ENCODE results near the gene AGAP3. TPM values are rescaled to one million over a fixed set of nuclear protein-coding genes. Genes with fewer than 3 reads are reported as not detected.

AGAP3 gene
- total and polyA plus RNA-seq, 4 donors, result 3.9 to 27.0 (median 17.6) TPM

DNA sequence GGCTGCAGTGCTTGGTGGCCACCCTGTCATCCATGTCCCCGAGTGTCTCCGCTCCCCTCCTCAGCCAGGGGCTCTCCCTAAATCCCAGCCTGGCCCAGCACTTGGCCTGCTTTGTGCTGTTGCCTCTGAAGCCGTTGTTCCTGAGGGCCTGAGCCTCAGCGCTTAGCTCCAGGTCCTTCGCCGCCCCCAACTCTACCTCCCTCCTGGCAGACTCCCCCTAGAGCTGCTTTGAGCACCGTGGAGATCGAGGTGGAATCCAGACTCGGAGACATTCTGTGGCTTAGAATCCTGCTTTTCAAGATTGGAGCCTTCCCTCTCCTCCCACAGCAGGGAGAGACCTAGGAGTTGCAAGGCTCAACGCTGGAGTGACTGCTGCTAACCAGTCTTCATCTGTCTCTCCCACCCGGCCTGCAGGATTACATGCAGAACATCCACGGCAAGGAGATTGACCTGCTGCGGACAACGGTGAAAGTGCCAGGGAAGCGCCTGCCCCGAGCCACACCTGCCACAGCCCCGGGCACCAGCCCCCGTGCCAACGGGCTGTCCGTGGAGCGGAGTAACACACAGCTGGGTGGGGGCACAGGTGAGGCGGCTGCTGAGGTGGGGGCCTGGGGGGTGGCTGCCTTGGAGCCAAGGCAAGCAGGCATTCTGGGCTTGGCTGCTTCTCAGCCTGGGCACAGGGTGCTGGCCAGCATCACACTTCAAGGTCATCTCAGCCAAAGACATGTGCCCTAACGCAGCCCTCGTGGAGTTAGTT is 47.9 kb downstream of the AGAP3 start:
- Histone ChIP-seq H3K4me3 (ENCODE audit: low read depth in 1 of 3, low read length in 3 of 3) (no peak overlapping the region), H3K27ac (ENCODE audit: low read depth in 1 of 2, low read length in 2 of 2) (no peak overlapping the region), H3K9me3 (ENCODE audit: control insufficient read depth in 4 of 4, low read length in 3 of 4) (no peaks in the 10 kb centered on the region), H3K9ac (ENCODE audit: low read depth in 1 of 2, low read length in 2 of 2) (no peak overlapping the region), H3K36me3 (ENCODE audit: control insufficient read depth in 4 of 4, insufficient read depth in 3 of 4, low read depth in 1 of 4, low read length in 3 of 4) (peaks cover 19 to 72% (median 33%) of the 10 kb centered on the region in 4 donors), H3K4me1 (ENCODE audit: control insufficient read depth in 4 of 4, insufficient read depth in 4 of 4, low read length in 3 of 4) (no peaks in the 10 kb centered on the region), H3K27me3 (ENCODE audit: control insufficient read depth in 4 of 4, insufficient read depth in 4 of 4, low read length in 3 of 4) (no peaks in the 10 kb centered on the region)
- WGBS, result 93% methylated on average over 24 of the region's 24 CpGs
- DNase-seq (ENCODE audit: low spot score), result no peak
- TF ChIP-seq, protein P1, sequence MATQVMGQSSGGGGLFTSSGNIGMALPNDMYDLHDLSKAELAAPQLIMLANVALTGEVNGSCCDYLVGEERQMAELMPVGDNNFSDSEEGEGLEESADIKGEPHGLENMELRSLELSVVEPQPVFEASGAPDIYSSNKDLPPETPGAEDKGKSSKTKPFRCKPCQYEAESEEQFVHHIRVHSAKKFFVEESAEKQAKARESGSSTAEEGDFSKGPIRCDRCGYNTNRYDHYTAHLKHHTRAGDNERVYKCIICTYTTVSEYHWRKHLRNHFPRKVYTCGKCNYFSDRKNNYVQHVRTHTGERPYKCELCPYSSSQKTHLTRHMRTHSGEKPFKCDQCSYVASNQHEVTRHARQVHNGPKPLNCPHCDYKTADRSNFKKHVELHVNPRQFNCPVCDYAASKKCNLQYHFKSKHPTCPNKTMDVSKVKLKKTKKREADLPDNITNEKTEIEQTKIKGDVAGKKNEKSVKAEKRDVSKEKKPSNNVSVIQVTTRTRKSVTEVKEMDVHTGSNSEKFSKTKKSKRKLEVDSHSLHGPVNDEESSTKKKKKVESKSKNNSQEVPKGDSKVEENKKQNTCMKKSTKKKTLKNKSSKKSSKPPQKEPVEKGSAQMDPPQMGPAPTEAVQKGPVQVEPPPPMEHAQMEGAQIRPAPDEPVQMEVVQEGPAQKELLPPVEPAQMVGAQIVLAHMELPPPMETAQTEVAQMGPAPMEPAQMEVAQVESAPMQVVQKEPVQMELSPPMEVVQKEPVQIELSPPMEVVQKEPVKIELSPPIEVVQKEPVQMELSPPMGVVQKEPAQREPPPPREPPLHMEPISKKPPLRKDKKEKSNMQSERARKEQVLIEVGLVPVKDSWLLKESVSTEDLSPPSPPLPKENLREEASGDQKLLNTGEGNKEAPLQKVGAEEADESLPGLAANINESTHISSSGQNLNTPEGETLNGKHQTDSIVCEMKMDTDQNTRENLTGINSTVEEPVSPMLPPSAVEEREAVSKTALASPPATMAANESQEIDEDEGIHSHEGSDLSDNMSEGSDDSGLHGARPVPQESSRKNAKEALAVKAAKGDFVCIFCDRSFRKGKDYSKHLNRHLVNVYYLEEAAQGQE (IDR thresholded peaks at IDR 0.05), result no peak
- TF ChIP-seq HNF4G (IDR thresholded peaks at IDR 0.05) (no peak), FOXA2 (IDR thresholded peaks at IDR 0.05) (no peak)

DNA sequence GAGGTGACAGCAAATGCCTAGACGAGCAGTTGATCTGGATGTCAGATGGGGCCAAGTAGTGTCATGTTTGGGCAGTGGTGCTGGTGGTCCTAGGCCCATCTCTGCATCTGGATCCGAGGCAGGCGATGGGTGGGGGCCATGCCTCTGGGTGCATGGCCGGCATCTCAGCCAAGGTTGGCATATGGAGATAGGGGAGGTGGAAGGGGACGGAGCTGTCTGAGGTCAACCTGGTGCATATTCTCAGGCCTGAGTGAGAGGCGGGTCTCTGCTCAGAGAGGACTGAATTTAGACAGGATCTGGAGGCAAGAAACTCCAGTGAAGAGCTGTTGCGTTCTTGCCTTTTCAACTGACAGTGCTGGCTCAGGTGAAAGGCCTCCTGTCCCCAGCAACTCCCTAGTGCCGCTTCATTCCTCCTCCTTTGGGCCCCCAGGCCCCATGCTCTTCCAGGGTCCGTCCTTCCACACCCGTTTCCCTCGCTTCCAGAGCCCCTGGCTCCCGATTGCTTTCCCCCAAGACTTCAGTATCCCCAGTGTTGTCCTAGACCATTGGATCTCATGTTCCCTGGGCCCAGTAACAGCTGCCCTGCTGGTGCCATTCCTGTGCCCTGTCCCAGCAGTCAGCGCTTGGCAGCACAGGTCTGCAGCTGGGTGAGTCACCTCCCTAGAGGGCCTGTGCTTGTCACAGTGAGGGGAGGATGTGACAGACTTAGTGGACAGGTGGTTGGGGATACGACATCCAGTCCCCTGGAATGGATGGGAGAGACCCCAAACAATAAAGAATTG is 48.7 kb downstream of the AGAP3 start:
- H3K27me3 ChIP-seq (ENCODE audit: control insufficient read depth in 4 of 4, insufficient read depth in 4 of 4, low read length in 3 of 4), result no peaks in the 10 kb centered on the region
- peaks cover 19 to 73% (median 29%) of the 10 kb centered on the region in 4 donors for H3K36me3 ChIP-seq (ENCODE audit: control insufficient read depth in 4 of 4, insufficient read depth in 3 of 4, low read depth in 1 of 4, low read length in 3 of 4)
- H3K9me3 ChIP-seq (ENCODE audit: control insufficient read depth in 4 of 4, low read length in 3 of 4), result no peaks in the 10 kb centered on the region
- H3K4me1 ChIP-seq (ENCODE audit: control insufficient read depth in 4 of 4, insufficient read depth in 4 of 4, low read length in 3 of 4), result no peaks in the 10 kb centered on the region
- H3K4me3 ChIP-seq (ENCODE audit: low read depth in 1 of 3, low read length in 3 of 3), result no peak overlapping the region
- H3K9ac ChIP-seq (ENCODE audit: low read depth in 1 of 2, low read length in 2 of 2), result no peak overlapping the region
- no peak overlapping the region for H3K27ac ChIP-seq (ENCODE audit: low read depth in 1 of 2, low read length in 2 of 2)
- WGBS, result 96% methylated on average over 14 of the region's 14 CpGs
- TF ChIP-seq NR2F2 (IDR thresholded peaks at IDR 0.05), result no peak
- TF ChIP-seq GABPA (IDR thresholded peaks at IDR 0.05 in 1 of 2, conservative IDR thresholded peaks at IDR 0.05 in 1 of 2), result no peak
- no peak for DNase-seq (ENCODE audit: low spot score)

DNA sequence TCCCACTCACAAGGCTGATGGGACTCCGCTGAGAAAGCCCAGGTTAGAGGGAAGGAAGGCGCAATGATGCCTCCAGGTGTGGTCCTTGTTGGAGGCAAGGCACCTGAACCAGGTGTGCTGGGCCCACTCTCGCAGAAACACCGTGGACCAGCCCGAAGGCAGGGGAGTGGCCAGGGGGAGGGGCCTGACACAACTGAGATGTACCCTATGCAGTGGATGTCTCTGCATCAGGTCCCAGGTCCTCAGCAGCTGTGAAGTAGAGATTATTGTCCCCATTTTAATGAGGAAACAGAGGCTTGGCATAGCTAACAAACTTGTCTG is 49.2 kb downstream of the AGAP3 start:
- H3K27ac ChIP-seq (ENCODE audit: low read depth in 1 of 2, low read length in 2 of 2), result no peak overlapping the region
- no peak overlapping the region for H3K9ac ChIP-seq (ENCODE audit: low read depth in 1 of 2, low read length in 2 of 2)
- no peaks in the 10 kb centered on the region for H3K4me1 ChIP-seq (ENCODE audit: control insufficient read depth in 4 of 4, insufficient read depth in 4 of 4, low read length in 3 of 4)
- DNase-seq (ENCODE audit: low spot score), result no peak
- 98% methylated on average over 5 of the region's 5 CpGs for WGBS
- H3K4me3 ChIP-seq (ENCODE audit: low read depth in 1 of 3, low read length in 3 of 3), result no peak overlapping the region
- peaks cover 19 to 71% (median 27%) of the 10 kb centered on the region in 4 donors for H3K36me3 ChIP-seq (ENCODE audit: control insufficient read depth in 4 of 4, insufficient read depth in 3 of 4, low read depth in 1 of 4, low read length in 3 of 4)
- no peaks in the 10 kb centered on the region for H3K27me3 ChIP-seq (ENCODE audit: control insufficient read depth in 4 of 4, insufficient read depth in 4 of 4, low read length in 3 of 4)
- no peaks in the 10 kb centered on the region for H3K9me3 ChIP-seq (ENCODE audit: control insufficient read depth in 4 of 4, low read length in 3 of 4)
- TF ChIP-seq NR2F2 (IDR thresholded peaks at IDR 0.05) (no peak), RXRA (IDR thresholded peaks at IDR 0.05) (no peak), YY1 (IDR thresholded peaks at IDR 0.05) (no peak), HNF4A (conservative IDR thresholded peaks at IDR 0.05) (no peak), EGR1 (IDR thresholded peaks at IDR 0.05; ENCODE audit: low read depth in 2 of 2) (no peak), GABPA (IDR thresholded peaks at IDR 0.05 in 1 of 2, conservative IDR thresholded peaks at IDR 0.05 in 1 of 2) (no peak), HNF4G (IDR thresholded peaks at IDR 0.05) (no peak), SP1 (IDR thresholded peaks at IDR 0.05) (no peak)
- TF ChIP-seq, protein P2, sequence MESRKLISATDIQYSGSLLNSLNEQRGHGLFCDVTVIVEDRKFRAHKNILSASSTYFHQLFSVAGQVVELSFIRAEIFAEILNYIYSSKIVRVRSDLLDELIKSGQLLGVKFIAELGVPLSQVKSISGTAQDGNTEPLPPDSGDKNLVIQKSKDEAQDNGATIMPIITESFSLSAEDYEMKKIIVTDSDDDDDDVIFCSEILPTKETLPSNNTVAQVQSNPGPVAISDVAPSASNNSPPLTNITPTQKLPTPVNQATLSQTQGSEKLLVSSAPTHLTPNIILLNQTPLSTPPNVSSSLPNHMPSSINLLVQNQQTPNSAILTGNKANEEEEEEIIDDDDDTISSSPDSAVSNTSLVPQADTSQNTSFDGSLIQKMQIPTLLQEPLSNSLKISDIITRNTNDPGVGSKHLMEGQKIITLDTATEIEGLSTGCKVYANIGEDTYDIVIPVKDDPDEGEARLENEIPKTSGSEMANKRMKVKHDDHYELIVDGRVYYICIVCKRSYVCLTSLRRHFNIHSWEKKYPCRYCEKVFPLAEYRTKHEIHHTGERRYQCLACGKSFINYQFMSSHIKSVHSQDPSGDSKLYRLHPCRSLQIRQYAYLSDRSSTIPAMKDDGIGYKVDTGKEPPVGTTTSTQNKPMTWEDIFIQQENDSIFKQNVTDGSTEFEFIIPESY (IDR thresholded peaks at IDR 0.05), result no peak
- TF ChIP-seq, protein P1 (IDR thresholded peaks at IDR 0.05), result no peak
- TF ChIP-seq, protein P3, sequence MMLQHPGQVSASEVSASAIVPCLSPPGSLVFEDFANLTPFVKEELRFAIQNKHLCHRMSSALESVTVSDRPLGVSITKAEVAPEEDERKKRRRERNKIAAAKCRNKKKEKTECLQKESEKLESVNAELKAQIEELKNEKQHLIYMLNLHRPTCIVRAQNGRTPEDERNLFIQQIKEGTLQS (IDR thresholded peaks at IDR 0.05), result no peak
- TF ChIP-seq, protein P4, sequence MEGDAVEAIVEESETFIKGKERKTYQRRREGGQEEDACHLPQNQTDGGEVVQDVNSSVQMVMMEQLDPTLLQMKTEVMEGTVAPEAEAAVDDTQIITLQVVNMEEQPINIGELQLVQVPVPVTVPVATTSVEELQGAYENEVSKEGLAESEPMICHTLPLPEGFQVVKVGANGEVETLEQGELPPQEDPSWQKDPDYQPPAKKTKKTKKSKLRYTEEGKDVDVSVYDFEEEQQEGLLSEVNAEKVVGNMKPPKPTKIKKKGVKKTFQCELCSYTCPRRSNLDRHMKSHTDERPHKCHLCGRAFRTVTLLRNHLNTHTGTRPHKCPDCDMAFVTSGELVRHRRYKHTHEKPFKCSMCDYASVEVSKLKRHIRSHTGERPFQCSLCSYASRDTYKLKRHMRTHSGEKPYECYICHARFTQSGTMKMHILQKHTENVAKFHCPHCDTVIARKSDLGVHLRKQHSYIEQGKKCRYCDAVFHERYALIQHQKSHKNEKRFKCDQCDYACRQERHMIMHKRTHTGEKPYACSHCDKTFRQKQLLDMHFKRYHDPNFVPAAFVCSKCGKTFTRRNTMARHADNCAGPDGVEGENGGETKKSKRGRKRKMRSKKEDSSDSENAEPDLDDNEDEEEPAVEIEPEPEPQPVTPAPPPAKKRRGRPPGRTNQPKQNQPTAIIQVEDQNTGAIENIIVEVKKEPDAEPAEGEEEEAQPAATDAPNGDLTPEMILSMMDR (IDR thresholded peaks at IDR 0.05; ENCODE audit: low read depth, low read length, missing input control), result no peak
